RWPE2 (cell line): Measurements from ENCODE around the gene HCST.
"Not testable (repeated sequence)": the region's sequence is repeated elsewhere in the genome, so short reads cannot be mapped to it uniquely, and the experiment has no call there.

Source experiments
- ATAC-seq: fragments of 200-7000 bp; cut with Tn5 transposase; 3 replicates; pipeline ENCODE4 v1.9.1; 2021; ENCODE audit warnings: low read depth
- DNase-seq: peaks from one replicate; pipeline ENCODE4 v3.0.0-alpha.2; 2020; ENCODE audit warnings: low spot score
- H3K27ac ChIP-seq: fragments of 450-650 bp; 2 replicates; pipeline ENCODE4 v1.5.1; 2017; ENCODE audit warnings: mild to moderate bottlenecking; ENCODE audit not compliant: poor library complexity, severe bottlenecking
- H3K27me3 ChIP-seq: fragments of 250-450 bp; sonication (Bioruptor Pico); 2 replicates; pipeline ENCODE4 v1.5.1; 2021; ENCODE audit warnings: mild to moderate bottlenecking, moderate library complexity; ENCODE audit not compliant: insufficient read depth, poor library complexity, severe bottlenecking
- H3K36me3 ChIP-seq: fragments of 250-450 bp; sonication (Bioruptor Pico); 2 replicates; pipeline ENCODE4 v1.5.1; 2020; ENCODE audit warnings: low read depth, mild to moderate bottlenecking, moderate library complexity
- H3K4me1 ChIP-seq: fragments of 250-450 bp; sonication (Bioruptor Pico); 2 replicates; pipeline ENCODE4 v1.5.1; 2021; ENCODE audit warnings: mild to moderate bottlenecking, moderate library complexity; ENCODE audit not compliant: insufficient read depth, poor library complexity, severe bottlenecking
- H3K4me3 ChIP-seq: fragments of 250-450 bp; sonication (Bioruptor Pico); 2 replicates; pipeline ENCODE4 v1.5.1; 2021; ENCODE audit warnings: mild to moderate bottlenecking, moderate library complexity; ENCODE audit not compliant: severe bottlenecking
- H3K9me3 ChIP-seq: fragments of 250-450 bp; sonication (Bioruptor Pico); 2 replicates; pipeline ENCODE4 v1.5.1; 2021; ENCODE audit warnings: mild to moderate bottlenecking, moderate library complexity; ENCODE audit not compliant: severe bottlenecking
- CTCF ChIP-seq: fragments of 450-650 bp; IDR thresholded peaks from one replicate; pipeline ENCODE4 v1.5.1; 2017; ENCODE audit warnings: mild to moderate bottlenecking, moderate library complexity; ENCODE audit not compliant: poor library complexity, severe bottlenecking

HCST gene

GRCh38 chr19:35863018-35863417 is 39.3 kb upstream of the HCST start:
- DNase-seq (no peak), ATAC-seq (no peak)
- H3K36me3 ChIP-seq = no peaks in the 10 kb centered on the region
- no peak overlapping the region for H3K4me3 ChIP-seq
- H3K9me3 ChIP-seq = no peaks in the 10 kb centered on the region
- no peaks in the 10 kb centered on the region for H3K4me1 ChIP-seq
- no peak for TF ChIP-seq CTCF
- peaks cover 31% of the 10 kb centered on the region for H3K27me3 ChIP-seq
- H3K27ac ChIP-seq = no peak overlapping the region

GRCh38 chr19:35868172-35868822 is 34.0 kb upstream of the HCST start, which contains the start of gene APLP1:
Gene APLP1 (plus strand): TSS chr19:35868574. CDS start chr19:35868637, 63 bp downstream.
- no peaks in the 10 kb centered on the region for H3K9me3 ChIP-seq
- peaks cover 10% of the 10 kb centered on the region for H3K27me3 ChIP-seq
- peak within 1 kb of the TSS; percentile 38 for H3K4me3 ChIP-seq
- H3K4me1 ChIP-seq = peaks cover 4% of the 10 kb centered on the region
- ATAC-seq (peak; percentile 56), DNase-seq (no peak)
- H3K36me3 ChIP-seq = no peaks in the 10 kb centered on the region
- TF ChIP-seq CTCF = no peak
- H3K27ac ChIP-seq = no peak within 1 kb of the TSS

- no peaks in the 10 kb centered on the region for H3K9me3 ChIP-seq
- H3K27ac ChIP-seq = no peak overlapping the region
- H3K36me3 ChIP-seq = no peaks in the 10 kb centered on the region
- peaks cover 4% of the 10 kb centered on the region for H3K4me1 ChIP-seq
- no peak for ATAC-seq
- peak overlapping the region; percentile 38 for H3K4me3 ChIP-seq
- no peak for DNase-seq
- peaks cover 10% of the 10 kb centered on the region for H3K27me3 ChIP-seq
- no peak for TF ChIP-seq CTCF
Observed at GRCh38 chr19:35868823-35869326, 33.5 kb upstream of the HCST start.

GRCh38 chr19:35869327-35870123 is 32.8 kb upstream of the HCST start:
- H3K27ac ChIP-seq = no peak overlapping the region
- TF ChIP-seq CTCF = no peak
- DNase-seq = peak; percentile 88
- no peaks in the 10 kb centered on the region for H3K36me3 ChIP-seq
- no peaks in the 10 kb centered on the region for H3K9me3 ChIP-seq
- H3K27me3 ChIP-seq = peaks cover 10% of the 10 kb centered on the region
- peaks cover 4% of the 10 kb centered on the region for H3K4me1 ChIP-seq
- H3K4me3 ChIP-seq = peak overlapping the region; percentile 38
- peak; percentile 89 for ATAC-seq

GRCh38 chr19:35870124-35870736 is 32.1 kb upstream of the HCST start:
- Histone ChIP-seq H3K27me3 (peaks cover 10% of the 10 kb centered on the region), H3K4me3 (peak overlapping the region; percentile 38)
- not testable (repeated sequence) for H3K9me3 ChIP-seq, H3K27ac ChIP-seq, DNase-seq, H3K4me1 ChIP-seq, H3K36me3 ChIP-seq
- 0 out of 3 replicates have a peak, but pooled peaks have one; percentile 3 for ATAC-seq
